Neural crest cell (in vitro differentiated cells): Measurements from ENCODE around the gene UBXN4. TPM values are rescaled to one million over a fixed set of nuclear protein-coding genes. Genes with fewer than 3 reads are reported as not detected.

Source experiments
- DNase-seq: peaks from one replicate; pipeline ENCODE4 v3.0.0; 2021; ENCODE audit warnings: low read depth, mixed read lengths, low spot score
- H3K27ac Mint-ChIP-seq: one replicate; pipeline ENCODE4 v1.8.0; 2021; ENCODE audit warnings: mild to moderate bottlenecking, mixed read lengths; ENCODE audit not compliant: unreplicated experiment
- H3K27me3 Mint-ChIP-seq: 2 replicates; pipeline ENCODE4 v1.8.0; 2021; ENCODE audit warnings: low read depth, mild to moderate bottlenecking, mixed read lengths
- H3K36me3 Mint-ChIP-seq: 2 replicates; pipeline ENCODE4 v1.8.0; 2021; ENCODE audit warnings: low read depth, mild to moderate bottlenecking, mixed read lengths
- H3K4me1 Mint-ChIP-seq: 2 replicates; pipeline ENCODE4 v1.8.0; 2021; ENCODE audit warnings: mixed read lengths
- H3K4me3 Mint-ChIP-seq: one replicate; pipeline ENCODE4 v1.8.0; 2021; ENCODE audit warnings: mild to moderate bottlenecking, mixed read lengths
- H3K9me3 Mint-ChIP-seq: 2 replicates; pipeline ENCODE4 v1.8.0; 2021; ENCODE audit warnings: mixed read lengths
- CTCF ChIP-seq: fragments of 200-600 bp; sonication (generic); conservative IDR thresholded peaks from 2 replicates; pipeline ENCODE4 v1.5.0; 2021; ENCODE audit warnings: antibody characterized with exemption, mild to moderate bottlenecking
- total RNA-seq: library from RNA; stranded (reverse); gene quantifications from 2 replicates; pipeline ENCODE4 v1.2.1, GENCODE V29; 2021

UBXN4 gene
- total RNA-seq, 1 donor from 2014 or later: 79.0 TPM

GRCh38 chr2:135818937-135819610, 77.4 kb downstream of the UBXN4 start:
- peak; percentile 10 for DNase-seq
- peaks cover 7% of the 10 kb centered on the region for H3K36me3 Mint-ChIP-seq
- peaks cover 7% of the 10 kb centered on the region for H3K9me3 Mint-ChIP-seq
- H3K27me3 Mint-ChIP-seq: no peaks in the 10 kb centered on the region
- H3K4me3 Mint-ChIP-seq: no peak overlapping the region
- TF ChIP-seq CTCF: peak; percentile 25
- H3K27ac Mint-ChIP-seq: no peak overlapping the region
- H3K4me1 Mint-ChIP-seq: no peaks in the 10 kb centered on the region

DNA sequence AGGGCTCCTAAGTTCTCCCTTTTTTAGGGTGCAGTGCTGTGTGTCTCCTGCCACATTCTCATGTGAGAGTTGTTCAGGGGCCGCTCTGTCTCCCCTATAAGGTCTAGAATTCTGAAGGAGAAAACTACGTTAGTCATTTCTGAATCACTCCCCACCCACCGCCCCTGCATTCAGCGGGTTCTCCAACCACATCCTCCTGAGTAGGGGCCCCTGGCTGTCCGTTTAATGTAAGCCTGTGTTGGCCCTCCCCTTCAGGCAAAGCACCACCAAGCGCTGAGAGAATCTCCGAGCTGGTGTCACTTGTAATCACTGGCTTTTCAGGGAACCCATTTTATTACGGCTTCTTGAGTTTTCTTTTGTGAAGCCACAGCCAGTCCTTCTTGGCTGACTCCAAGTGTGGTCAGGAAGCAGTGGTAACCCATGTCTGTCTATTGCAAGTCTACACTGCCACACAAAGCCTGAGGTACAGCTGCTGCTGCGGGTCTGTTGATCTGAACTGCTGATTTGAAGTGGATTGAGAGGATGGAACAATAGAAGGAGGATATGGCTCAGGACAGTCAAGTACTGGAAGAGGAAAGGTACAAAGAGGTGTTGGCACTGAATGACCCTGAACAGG, 78.5 kb downstream of the UBXN4 start:
- TF ChIP-seq CTCF: no peak
- peaks cover 7% of the 10 kb centered on the region for H3K36me3 Mint-ChIP-seq
- DNase-seq: no peak
- no peak overlapping the region for H3K4me3 Mint-ChIP-seq
- H3K4me1 Mint-ChIP-seq: no peaks in the 10 kb centered on the region
- H3K27ac Mint-ChIP-seq: no peak overlapping the region
- H3K27me3 Mint-ChIP-seq: no peaks in the 10 kb centered on the region
- peaks cover 7% of the 10 kb centered on the region for H3K9me3 Mint-ChIP-seq

DNA sequence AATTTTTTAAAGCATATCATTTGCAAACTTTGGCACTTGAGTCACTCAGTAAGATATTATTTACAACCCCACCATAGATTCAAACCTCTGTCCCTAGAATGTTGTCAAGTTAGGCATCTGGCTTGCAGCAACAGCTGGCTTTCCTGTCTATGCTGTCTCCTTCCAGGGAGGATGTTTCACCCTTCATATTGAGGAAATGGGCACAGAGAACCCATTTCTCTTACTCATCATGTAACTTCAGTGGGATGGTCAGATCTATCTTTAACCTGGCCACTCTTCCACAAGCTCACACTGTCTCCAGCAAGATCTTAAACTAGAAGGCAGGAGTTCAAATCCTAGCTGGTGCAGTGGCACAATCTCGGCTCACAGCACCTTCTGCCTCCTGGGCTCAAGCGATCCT, 79.5 kb downstream of the UBXN4 start:
- DNase-seq: no peak
- Mint-ChIP-seq H3K4me1 (no peaks in the 10 kb centered on the region), H3K27me3 (no peaks in the 10 kb centered on the region), H3K9me3 (peaks cover 7% of the 10 kb centered on the region), H3K36me3 (peaks cover 7% of the 10 kb centered on the region), H3K4me3 (no peak overlapping the region), H3K27ac (no peak overlapping the region)
- no peak for TF ChIP-seq CTCF

DNA sequence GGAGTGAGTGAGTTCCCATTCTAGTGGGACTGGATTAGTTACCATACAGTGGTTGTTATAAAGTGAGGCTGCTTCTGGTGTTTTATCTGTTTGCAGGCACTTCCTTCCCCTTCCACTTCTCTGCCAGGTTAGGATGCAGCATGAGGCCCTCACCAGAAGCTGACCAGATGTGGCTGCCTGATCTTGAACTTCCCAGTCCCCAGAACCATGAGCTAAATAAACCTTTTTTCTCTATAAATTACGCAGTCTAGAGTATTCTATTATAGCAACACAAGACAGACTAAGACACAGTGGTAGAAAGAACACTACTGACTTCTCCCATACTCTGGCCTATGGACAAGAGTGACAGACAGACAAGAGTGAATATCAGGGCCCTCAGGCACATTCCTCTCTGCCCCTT, 81.2 kb downstream of the UBXN4 start:
- no peaks in the 10 kb centered on the region for H3K4me1 Mint-ChIP-seq
- H3K9me3 Mint-ChIP-seq: peaks cover 7% of the 10 kb centered on the region
- no peak for TF ChIP-seq CTCF
- H3K27me3 Mint-ChIP-seq: no peaks in the 10 kb centered on the region
- H3K36me3 Mint-ChIP-seq: peaks cover 7% of the 10 kb centered on the region
- no peak overlapping the region for H3K4me3 Mint-ChIP-seq
- DNase-seq: no peak
- H3K27ac Mint-ChIP-seq: no peak overlapping the region

DNA sequence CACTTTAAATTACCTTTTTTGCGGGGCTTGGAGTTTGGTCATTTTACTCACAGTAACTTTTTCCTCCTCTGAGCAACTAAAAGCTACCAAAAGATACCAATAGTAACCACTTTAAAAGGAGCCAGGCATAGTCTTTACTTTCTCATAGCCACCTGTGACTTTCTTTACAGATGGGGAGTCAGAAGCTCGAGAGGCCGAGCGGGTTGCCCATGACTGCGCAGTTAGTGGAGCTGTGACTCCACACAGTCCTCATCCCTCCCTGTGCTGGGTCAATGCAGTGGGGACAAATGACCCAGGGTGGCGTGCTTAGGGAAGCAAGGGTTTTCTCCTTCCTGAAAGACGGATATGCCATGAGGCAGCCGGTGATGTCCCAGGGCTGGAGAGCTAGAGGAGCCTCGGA, 83.5 kb downstream of the UBXN4 start:
- no peaks in the 10 kb centered on the region for H3K27me3 Mint-ChIP-seq
- no peaks in the 10 kb centered on the region for H3K4me1 Mint-ChIP-seq
- no peak overlapping the region for H3K4me3 Mint-ChIP-seq
- H3K9me3 Mint-ChIP-seq: peaks cover 7% of the 10 kb centered on the region
- no peak for DNase-seq
- TF ChIP-seq CTCF: no peak
- H3K27ac Mint-ChIP-seq: no peak overlapping the region
- H3K36me3 Mint-ChIP-seq: peaks cover 7% of the 10 kb centered on the region
